ENCODE measurements around the gene SSUH2. TPM values are rescaled to one million over a fixed set of nuclear protein-coding genes. Genes with fewer than 3 reads are reported as not detected.
A peak's percentile ranks its signal among the peaks of the same experiment; 100 is the strongest.
"Not testable (repeated sequence)": the region's sequence is repeated elsewhere in the genome, so short reads cannot be mapped to it uniquely, and the experiment has no call there.

Gene SSUH2
- total RNA-seq, 1 donor from 2014 or later, result 1.4 TPM

- Mint-ChIP-seq H3K27me3 (no peaks in the 10 kb centered on the region), H3K4me3 (no peak overlapping the region), H3K9me3 (no peaks in the 10 kb centered on the region), H3K27ac (no peak overlapping the region), H3K4me1 (ENCODE audit: unreplicated experiment) (peaks cover 4% of the 10 kb centered on the region), H3K36me3 (no peaks in the 10 kb centered on the region)
- DNase-seq (ENCODE audit: extremely low spot score, unreplicated experiment), result no peak
- TF ChIP-seq CTCF (conservative IDR thresholded peaks at IDR 0.05), result no peak
Observed at GRCh38 chr3:8678751-8679150, 34.2 kb upstream of the SSUH2 start.

- not testable (repeated sequence) for H3K4me3 Mint-ChIP-seq; H3K4me1 Mint-ChIP-seq (ENCODE audit: unreplicated experiment); DNase-seq (ENCODE audit: extremely low spot score, unreplicated experiment); H3K27ac Mint-ChIP-seq; H3K9me3 Mint-ChIP-seq; H3K36me3 Mint-ChIP-seq; H3K27me3 Mint-ChIP-seq
Observed at GRCh38 chr3:8677258-8677657, 32.7 kb upstream of the SSUH2 start.

- H3K27me3 Mint-ChIP-seq; H3K4me1 Mint-ChIP-seq (ENCODE audit: unreplicated experiment); DNase-seq (ENCODE audit: extremely low spot score, unreplicated experiment): not testable (repeated sequence)
Observed at GRCh38 chr3:8675591-8675990, 31.0 kb upstream of the SSUH2 start.

GRCh38 chr3:8673083-8673737 lies 28.6 kb upstream of the SSUH2 start:
- Mint-ChIP-seq H3K27me3 (no peaks in the 10 kb centered on the region), H3K36me3 (no peaks in the 10 kb centered on the region), H3K4me3 (no peak overlapping the region), H3K9me3 (no peaks in the 10 kb centered on the region), H3K27ac (no peak overlapping the region), H3K4me1 (ENCODE audit: unreplicated experiment) (peaks cover 5% of the 10 kb centered on the region)
- TF ChIP-seq CTCF (conservative IDR thresholded peaks at IDR 0.05), result no peak
- no peak for DNase-seq (ENCODE audit: extremely low spot score, unreplicated experiment)

More at GRCh38 chr3:8675591-8675990, 31.0 kb upstream of the SSUH2 start:
- H3K27ac Mint-ChIP-seq, H3K9me3 Mint-ChIP-seq, H3K36me3 Mint-ChIP-seq, H3K4me3 Mint-ChIP-seq: not testable (repeated sequence)

- Mint-ChIP-seq H3K4me1 (ENCODE audit: unreplicated experiment) (peaks cover 16% of the 10 kb centered on the region), H3K27ac (no peak overlapping the region), H3K36me3 (no peaks in the 10 kb centered on the region), H3K9me3 (no peaks in the 10 kb centered on the region), H3K27me3 (no peaks in the 10 kb centered on the region), H3K4me3 (no peak overlapping the region)
- no peak for DNase-seq (ENCODE audit: extremely low spot score, unreplicated experiment)
- peak; percentile 61 for TF ChIP-seq CTCF (conservative IDR thresholded peaks at IDR 0.05)
Observed at GRCh38 chr3:8669019-8669418, 24.4 kb upstream of the SSUH2 start.

- no peak for TF ChIP-seq CTCF (conservative IDR thresholded peaks at IDR 0.05)
- Mint-ChIP-seq H3K4me3 (no peak overlapping the region), H3K9me3 (no peaks in the 10 kb centered on the region), H3K27me3 (no peaks in the 10 kb centered on the region), H3K36me3 (no peaks in the 10 kb centered on the region), H3K27ac (no peak overlapping the region), H3K4me1 (ENCODE audit: unreplicated experiment) (peaks cover 16% of the 10 kb centered on the region)
- no peak for DNase-seq (ENCODE audit: extremely low spot score, unreplicated experiment)
Observed at GRCh38 chr3:8668216-8668615, 23.6 kb upstream of the SSUH2 start.
